Measurements from ENCODE around the gene DLG2.

Gene DLG2

DNA sequence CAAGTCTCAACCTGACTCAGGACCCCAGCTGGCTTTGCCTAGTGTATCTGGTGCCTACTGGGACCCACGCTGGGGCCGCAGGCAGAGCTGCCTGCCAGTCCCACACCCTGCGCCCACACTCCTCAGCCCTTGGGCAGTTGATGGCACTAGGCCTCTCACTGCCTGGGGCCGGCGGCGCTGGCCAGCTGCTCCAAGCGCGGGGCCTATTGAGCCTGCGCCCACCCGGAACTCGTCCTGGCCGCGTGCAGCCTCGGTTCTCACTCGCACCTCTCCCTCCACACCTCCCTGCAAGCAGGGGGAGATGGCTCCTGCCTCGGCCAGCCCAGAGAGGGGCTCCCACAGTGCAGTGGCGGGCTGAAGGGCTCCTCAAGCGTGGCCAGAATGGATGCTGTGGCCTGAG, 1432.4 kb downstream of the DLG2 start:
- no peak for DNase-seq (ENCODE audit: low spot score)

DNA sequence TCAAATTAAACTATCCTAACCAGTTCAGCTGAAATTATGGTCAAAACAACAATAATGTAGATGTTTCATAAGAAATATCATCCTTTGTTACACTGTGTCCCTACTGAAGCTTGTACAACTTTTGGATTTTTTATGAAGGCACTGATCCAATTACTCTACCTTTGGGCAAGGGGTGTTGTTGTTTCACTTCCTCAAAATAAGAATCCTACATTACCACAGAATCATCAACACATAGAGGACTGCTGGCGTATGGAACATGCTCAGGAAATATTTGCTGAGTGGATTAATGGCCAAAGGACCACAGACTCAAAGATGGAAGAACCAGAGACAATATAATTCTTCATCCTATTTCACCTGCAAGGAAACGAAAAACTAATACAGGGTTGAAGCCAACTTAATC, 1433.4 kb downstream of the DLG2 start:
- no peak for DNase-seq (ENCODE audit: low spot score)

DNA sequence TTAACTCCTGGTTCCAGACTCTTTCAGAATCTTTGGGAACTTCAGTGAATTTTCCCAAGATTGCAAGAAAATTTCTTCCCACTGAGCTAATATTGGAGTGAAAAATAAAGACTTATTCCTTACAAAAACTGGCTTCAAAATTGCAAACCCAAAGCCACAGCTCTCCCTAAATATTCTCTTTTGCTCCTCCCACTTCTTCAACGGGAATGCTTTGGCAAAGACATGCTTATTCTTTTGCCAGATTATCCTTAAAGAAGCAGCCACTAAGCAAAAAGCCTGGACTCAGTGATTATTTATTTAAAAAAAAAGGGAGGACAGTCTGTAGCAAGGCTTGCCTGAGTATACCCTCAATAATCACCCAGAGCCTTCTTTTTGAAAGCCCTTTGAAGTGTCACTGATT, 1438.6 kb downstream of the DLG2 start:
- no peak for DNase-seq (ENCODE audit: low spot score)

DNA sequence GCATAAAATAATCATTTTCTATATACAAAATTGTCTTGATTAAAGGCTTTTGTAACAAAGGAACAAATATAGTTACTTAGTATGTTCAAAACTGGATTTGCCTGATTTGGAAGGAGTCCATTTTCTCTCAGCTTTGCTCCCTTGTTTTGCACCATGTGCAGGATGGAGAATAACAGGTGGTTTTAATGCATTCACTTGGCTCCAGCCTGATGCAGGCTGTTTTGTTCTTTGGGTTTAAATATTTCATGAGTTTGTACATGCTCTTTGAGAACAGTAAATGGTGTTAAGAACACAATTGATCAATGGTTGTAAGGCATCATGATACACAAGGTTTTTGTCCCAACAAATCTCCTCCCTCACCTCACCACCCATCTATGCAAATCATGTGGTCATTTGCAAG, 1454.1 kb downstream of the DLG2 start:
- no peak for DNase-seq (ENCODE audit: low spot score)

DNA sequence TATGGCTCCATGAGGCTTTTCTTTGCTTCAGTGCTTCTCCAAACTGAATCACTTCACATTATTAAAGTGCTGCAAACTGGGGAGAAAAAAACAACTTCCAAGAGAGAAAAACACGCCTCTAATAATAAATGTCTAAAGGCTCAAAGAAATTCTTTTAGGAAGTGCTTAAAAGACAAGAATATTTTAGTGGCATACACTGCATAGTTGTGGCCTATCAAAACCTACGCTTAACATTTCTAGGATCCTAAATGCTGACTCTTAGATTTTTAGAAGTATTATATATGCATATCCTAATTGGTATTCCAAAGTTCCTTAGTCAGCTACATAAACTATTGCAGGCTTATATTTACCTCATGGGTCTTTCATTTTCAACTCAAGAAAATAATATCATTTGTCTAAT, 1462.0 kb downstream of the DLG2 start:
- DNase-seq (ENCODE audit: low spot score), result no peak

DNA sequence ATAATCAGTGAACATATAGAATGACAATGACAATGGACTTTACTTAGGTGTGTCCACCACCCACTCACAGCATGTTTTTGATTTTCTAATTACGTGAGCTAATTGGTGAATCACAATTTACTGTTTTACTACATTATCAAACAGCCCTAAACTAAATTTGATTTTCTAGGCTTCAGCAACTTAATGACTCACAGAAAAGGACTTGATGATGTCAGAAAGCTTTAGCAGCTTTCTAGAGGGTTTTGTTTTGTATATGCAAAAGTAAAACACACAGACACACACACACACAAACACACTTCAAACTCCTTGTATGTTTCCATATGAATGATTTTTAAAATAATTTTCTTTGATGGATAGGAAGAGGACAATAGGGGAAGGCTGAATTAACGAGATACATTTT, 1462.4 kb downstream of the DLG2 start:
- no peak for DNase-seq (ENCODE audit: low spot score)

DNA sequence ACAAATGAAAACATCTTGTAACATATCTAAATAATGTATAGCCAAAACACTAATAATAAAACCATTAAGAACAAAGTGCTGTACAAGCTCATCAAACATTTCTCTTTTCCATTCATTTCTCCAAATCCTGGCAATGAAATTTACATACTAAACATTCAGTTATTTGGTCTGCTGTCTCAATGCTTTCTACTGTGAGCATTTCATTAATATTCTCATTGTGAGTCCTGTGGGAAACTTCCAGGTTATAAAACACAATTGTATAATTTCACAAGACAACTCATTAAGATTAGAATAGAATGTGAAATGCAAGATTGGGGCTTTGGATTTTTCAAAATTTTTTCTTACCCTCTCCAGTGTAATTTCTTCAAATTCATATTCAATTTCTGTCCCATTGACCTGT, 1464.0 kb downstream of the DLG2 start:
- DNase-seq (ENCODE audit: low spot score), result no peak

DNA sequence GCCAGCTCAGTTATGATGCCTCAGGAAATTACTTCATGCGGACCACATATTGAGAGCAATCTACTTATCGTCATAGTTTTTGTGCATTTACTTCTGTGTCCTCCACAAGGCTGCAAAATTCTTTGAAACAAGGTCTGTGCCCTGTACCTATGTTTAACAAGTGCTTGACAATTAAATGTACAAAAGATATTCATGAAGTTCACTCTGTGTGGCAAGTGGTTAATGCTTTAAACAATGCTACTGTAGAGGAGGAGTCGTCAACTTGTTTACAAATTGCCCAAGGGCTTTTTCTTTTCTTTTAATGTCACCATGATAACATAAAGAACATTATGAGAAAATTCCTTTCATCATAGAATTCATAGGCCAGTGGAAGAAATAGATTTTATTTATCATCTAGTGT, 1469.5 kb downstream of the DLG2 start:
- no peak for DNase-seq (ENCODE audit: low spot score)

DNA sequence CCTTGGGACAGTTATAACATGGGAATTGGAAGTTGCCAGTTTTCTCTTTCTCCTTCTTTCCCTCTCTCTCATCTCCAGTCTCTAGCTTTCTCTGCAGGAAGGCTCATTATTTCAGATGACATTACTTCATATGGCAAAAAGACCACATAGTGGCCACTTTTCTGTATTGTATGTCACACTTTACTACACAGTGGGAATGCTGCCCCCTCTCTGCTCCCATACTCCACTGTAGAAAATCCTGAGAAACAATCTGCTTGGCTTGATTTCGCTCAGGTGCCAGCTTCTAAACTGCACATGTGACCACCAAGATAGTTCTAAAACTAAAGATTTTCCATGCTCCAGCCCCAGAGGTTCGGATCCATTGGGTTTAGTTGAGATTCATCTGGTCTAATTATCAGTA, 1480.3 kb downstream of the DLG2 start:
- no peak for DNase-seq (ENCODE audit: low spot score)

DNA sequence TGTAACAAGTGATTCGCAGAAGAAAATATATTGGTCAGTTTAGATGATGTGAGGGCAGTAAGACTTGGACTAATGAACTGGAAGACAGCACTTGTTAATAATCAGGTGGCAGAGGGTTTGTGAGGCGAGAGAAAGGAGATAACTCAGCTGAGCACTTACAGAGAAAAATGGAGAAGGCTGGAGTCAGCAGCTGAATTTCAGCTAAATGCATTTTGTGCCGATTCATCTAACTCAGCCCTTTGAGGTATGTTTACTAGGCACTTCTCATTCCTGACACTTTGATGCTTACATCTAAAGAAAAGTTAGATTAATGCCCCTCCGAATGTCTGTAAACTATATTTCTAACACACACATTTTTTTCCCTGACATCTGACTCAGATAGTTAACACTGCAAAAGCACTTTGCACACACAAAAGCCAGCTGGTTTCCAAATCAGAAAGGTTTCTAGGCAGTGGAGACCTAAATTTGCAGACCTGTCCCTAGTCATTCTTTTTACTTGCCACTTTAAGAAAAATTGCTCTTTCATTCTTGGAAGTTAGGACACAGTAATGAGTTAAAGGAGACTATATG, 1481.4 kb downstream of the DLG2 start:
- DNase-seq (ENCODE audit: low spot score), result no peak

DNA sequence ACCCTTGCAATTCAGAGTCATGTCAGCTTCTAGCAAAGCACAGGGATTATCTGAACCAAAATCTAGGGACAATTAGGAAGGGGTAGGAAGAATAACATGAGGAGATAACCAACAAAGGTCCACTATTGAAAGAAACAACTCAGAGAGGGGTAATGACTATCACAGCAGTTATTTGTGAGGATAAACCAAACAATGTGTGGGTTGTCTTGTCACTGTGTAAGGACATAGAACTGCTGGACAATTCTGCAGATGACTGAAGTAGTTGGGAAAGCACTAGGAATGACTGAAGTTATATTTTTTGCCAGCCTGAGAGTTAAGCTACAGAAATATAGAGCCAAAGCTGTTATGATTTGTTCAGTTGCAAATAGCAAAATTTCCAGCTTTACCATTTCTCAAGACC, 1482.6 kb downstream of the DLG2 start:
- no peak for DNase-seq (ENCODE audit: low spot score)

DNA sequence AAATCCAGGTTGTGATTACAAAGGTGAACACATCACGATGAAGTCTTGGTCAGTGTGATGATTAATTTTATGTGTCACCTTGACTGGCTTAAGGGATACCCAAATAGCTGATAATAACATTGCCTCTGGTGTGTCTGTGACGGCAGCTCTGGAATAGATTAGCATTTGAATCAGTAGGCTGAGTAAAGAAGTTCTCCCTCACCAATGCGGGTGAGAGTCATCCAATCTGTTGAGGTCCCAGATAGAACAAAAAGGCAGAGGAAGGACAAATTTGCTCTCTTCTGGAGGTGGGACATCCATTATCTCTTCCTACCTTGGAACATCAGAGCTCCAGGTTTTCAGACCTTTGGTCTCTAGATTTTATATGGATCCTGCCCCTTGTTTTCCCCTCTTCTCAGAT, 1484.7 kb downstream of the DLG2 start:
- DNase-seq (ENCODE audit: low spot score), result no peak

DNA sequence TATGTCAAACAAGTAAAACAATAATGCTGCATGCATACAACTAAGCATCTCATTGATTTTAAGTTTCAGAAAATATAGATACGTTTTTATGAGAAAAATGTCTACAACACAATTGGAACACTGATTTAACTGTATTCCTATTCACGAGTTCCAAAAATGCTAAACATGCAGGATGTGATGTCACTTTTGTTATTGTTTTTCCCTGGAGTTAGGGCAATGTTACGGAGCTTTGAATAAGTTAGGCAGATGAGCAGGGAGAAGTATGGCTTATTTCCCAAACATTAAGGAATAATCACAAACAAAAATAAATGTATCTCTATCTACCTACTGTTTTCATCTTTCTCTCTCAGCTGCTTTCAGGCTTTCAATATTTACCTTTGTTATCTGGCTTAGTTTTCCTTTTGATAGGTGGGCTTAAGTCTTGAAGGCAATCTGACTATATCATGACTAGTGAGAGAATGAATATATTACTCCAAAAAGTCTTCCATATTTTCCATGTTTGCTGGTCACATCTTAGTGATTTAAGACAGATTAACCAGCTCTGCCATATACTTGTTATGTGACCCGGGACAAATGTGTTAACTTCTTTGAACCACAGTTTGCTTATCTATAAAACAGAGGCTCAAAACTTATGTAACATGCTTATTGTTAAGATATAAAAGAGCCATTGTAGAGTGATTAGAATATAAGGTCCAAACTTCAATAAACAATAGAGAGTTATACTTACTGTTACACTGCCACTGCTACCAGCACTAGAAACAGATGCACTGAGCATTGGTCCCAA, 1486.6 kb downstream of the DLG2 start:
- DNase-seq (ENCODE audit: low spot score), result no peak

DNA sequence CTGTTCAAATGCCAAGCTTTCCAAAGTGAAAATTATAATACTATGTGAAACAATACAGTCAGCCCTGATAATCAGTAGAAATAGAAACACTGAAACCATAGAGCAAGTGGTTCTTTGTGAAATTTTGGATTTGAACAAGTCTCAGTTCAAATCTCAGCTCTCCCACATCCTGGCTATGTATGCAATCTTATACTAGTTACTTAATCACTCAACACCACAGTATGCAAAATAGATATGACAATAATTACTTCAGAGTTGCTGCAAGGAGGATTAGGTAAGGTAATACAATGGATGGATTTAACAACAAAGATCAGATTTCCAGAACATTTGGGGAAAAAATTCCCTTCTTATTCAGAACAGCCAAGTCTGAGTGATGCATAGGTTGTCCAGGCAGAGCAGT, 1489.2 kb downstream of the DLG2 start:
- DNase-seq (ENCODE audit: low spot score), result no peak

DNA sequence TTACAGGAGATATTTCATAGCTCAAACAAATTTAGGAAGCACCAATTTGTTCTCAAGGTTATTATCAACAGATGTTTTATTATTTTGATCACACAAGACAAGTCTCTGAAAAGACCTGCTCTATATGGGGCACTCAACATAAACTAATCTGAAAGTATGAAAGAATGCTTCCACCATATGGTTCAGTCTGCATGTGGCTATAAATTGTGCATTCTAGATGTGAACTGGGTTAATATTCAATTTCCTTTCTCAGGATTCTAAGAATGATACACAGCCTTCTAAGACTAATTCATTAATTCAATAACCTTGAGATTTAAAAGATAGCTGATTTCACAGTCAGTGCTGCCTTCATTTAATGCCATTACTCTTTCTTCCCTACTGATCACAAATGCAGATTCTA, 1489.6 kb downstream of the DLG2 start:
- no peak for DNase-seq (ENCODE audit: low spot score)

DNA sequence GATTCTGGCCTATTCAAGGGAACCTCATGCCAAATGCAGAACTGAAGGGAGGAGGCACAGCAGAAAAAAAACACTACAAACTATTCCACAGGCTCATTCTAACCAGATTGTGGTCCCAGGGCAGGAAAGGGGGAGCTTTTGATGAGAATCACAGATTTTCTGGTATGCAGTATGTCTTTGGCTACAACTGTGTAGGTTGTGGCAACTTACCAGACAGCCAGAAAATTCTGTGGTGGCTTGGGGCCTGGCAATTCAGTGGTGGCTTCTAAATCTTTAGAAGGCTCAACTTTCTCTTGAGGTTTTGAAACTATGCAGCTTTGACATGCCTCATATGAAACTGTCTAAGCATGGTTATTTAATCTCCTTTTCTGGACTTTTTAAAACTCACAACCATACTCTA, 1490.2 kb downstream of the DLG2 start:
- peak; percentile 56 for DNase-seq (ENCODE audit: low spot score)

DNA sequence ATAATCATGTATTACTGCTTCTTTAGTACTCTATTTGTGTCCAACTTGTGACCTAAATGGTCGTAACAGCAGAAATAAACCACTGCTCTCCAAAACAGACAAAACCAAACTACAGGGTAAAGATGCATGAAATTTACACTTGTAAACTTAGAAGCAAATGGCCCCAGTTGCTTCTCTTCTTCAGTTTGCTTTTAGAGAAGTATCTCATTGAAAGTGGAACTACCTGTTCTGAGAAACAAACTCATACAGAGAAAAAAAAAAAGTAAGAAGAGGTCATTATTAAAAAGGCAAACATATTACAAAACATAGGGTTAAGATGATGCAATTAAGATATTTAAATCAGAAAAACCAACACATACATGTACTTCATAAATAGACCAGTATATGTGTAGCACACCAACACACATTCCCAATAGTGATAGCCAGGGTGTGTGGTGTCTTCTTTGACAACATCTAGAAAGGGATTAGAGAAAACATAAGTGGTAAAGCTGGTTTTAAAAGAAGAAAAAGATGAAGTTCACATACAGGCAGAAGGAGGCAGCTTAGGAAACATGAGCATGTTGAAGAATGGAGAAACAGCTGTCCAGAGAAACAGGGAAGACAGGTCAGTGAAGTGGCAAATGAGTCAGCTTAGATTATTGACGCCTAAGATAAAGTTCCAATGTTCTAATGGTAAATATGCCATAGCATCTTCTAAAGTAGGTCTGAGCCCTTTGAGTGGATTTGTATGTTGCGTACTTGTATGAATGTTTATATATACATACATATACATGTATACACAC, 1496.3 kb downstream of the DLG2 start:
- no peak for DNase-seq (ENCODE audit: low spot score)

DNA sequence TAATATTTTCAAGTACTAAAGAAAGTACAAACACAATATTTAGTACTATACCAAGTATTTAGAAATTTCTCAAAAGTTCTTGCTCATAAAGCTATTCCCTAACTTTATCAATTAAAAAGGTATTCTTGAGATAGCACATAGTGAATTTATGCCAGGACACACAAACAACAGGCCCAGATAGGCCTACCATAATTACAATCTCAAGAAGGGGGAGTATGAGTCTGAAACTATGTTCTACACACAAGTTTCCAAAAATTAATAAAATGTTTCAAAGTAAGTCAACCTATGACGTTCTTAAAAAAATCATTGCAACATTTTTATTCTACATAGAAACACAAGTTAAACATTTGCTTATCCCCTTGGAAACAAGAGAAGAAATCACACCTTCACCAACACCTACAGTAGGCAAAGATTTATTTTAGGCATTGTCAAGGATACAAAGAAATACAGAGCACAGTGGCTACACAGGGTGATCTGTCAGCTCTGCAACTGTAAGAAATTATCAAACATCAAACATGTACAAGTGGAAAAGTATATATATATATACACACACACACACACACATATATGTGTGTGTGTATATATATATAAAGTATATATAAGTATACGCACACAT, 1497.1 kb downstream of the DLG2 start:
- no peak for DNase-seq (ENCODE audit: low spot score)

DNA sequence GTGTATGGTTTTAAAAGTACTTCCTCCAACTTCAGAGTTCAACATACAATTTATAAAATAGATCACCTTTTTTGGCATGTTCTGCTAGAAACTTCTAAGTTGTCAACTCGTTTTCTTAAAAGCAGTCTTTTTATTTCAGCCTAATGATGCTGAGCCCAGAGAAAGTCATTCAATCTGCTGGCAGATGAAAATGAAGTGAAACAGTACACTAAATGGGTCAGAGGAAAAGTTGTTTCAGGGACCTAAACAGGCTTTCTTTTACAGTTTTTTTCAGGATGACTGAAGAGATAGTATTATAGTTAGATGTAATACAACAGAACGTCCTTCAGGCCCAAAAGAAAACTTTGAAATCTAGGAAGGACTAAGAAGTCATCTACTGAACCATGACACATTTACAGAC, 1498.3 kb downstream of the DLG2 start:
- DNase-seq (ENCODE audit: low spot score), result no peak

DNA sequence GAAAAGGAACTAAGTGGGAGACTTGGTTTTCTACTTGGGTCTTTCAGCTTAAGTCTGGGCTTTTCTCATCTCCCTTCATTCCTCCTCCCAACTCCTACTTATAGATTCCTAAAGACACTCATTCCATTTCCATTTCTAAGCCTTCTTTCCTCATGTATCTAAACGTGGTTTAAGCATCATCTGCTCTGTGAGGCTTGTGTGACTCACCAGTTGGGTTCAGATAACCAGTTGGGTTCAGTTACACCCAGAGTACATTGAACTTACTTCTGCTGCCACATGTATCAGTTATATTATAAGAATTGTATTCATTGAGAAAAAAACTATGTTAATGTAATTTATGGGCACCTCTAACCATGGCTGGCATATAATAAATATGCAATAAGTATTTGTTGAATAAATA, 1509.8 kb downstream of the DLG2 start:
- DNase-seq (ENCODE audit: low spot score), result no peak

DNA sequence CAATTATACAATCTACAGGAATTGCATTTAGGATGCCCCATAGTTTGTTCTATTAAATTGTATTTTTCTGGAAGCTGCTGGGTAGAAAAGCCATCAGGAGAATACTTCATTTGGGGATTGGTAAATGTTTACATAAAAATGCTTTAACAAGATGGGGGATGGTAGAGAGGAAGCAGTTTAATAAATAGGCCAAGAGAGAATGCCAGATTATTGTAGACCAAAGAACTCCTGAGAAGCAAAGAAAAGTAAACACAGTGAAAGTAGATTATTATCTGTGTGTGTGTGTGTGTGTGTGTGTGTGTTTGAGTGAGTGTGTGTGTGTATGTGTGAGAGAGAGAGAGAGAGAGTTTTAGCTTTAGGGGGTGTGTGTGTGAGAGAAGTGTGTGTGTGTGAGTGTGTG, 1520.6 kb downstream of the DLG2 start:
- DNase-seq (ENCODE audit: low spot score), result no peak

DNA sequence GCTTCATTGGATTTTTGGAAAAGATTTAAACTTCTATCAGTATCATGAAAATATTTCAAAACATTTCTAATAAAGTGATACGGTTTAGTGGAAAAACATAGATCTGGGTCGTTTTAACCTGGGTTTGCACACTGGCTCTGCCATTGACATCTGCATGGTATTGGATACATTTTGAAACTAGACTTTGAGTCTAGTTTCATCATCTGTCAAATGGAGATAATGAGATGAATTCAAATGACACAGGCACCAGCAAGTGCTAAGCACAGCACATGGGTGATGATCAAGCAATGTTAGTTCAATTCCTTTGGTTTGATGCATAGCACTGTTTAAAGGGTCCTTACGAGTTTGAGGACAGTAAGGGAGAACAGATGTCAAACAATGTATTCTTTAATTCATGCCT, 1522.0 kb downstream of the DLG2 start:
- no peak for DNase-seq (ENCODE audit: low spot score)

DNA sequence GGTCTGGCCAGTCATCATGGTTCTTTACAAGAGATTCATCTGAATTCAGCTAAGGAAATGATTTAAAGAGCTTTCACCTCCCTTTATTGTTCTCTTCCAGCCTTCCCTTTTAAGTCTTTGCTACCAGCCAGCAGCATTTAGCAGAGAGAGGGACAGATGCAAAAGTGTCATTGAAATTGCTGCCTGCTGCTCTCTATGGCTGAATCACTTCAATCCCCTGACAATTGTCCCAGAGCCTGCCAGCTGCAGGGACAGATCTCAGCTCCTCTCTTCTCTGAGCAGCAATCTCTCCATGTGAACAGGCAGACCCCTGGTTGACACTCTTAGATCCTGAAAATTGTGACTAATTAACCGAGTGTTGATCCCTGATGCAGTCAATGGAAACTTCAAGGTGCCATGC, 1524.0 kb downstream of the DLG2 start:
- DNase-seq (ENCODE audit: low spot score), result no peak
